Smooth muscle cell (in vitro differentiated cells): ENCODE data around the gene ENO4. TPM values are rescaled to one million over a fixed set of nuclear protein-coding genes. Genes with fewer than 3 reads are reported as not detected.

ENCODE experiments used
- DNase-seq: peaks from one replicate; lab custom pipeline; 2025; ENCODE audit not compliant: unreplicated experiment; lab: John Stamatoyannopoulos, UW
- H2AFZ ChIP-seq: fragments of 200-600 bp; sonication (generic); 2 replicates; pipeline ENCODE4 v1.6.0; 2016; ENCODE audit warnings: antibody characterized with exemption, low read depth, mild to moderate bottlenecking
- H3F3A ChIP-seq: fragments of 200-600 bp; sonication (generic); 2 replicates; pipeline ENCODE4 v1.6.0; 2017; ENCODE audit warnings: antibody characterized with exemption, low read depth
- H3K27ac ChIP-seq: fragments of 200-600 bp; sonication (generic); 2 replicates; pipeline ENCODE4 v1.5.1; 2016; ENCODE audit warnings: low read depth, mild to moderate bottlenecking
- H3K27me3 ChIP-seq: fragments of 200-600 bp; sonication (generic); 2 replicates; pipeline ENCODE4 v1.6.1; 2016; ENCODE audit warnings: low read depth, mild to moderate bottlenecking
- H3K36me3 ChIP-seq: fragments of 200-600 bp; sonication (generic); 2 replicates; pipeline ENCODE4 v1.5.1; 2016; ENCODE audit warnings: low read depth
- H3K4me1 ChIP-seq: fragments of 200-600 bp; sonication (generic); 2 replicates; pipeline ENCODE4 v1.5.1; 2016; ENCODE audit warnings: low read depth
- H3K4me2 ChIP-seq: fragments of 200-600 bp; sonication (generic); 2 replicates; pipeline ENCODE4 v1.6.0; 2016; ENCODE audit warnings: mild to moderate bottlenecking
- H3K4me3 ChIP-seq: fragments of 200-600 bp; sonication (generic); 2 replicates; pipeline ENCODE4 v1.5.1; 2016; ENCODE audit warnings: mild to moderate bottlenecking
- H3K79me2 ChIP-seq: fragments of 200-600 bp; sonication (generic); 2 replicates; pipeline ENCODE4 v1.6.0; 2016; ENCODE audit warnings: low read depth, mild to moderate bottlenecking
- H3K9ac ChIP-seq: fragments of 200-600 bp; sonication (generic); 2 replicates; pipeline ENCODE4 v1.6.0; 2016; ENCODE audit warnings: low read depth
- H3K9me3 ChIP-seq: fragments of 200-600 bp; sonication (generic); replicated peaks from 2 replicates; pipeline ENCODE4 v1.5.1; 2016; ENCODE audit warnings: low read depth
- H4K20me1 ChIP-seq: fragments of 200-600 bp; sonication (generic); 2 replicates; pipeline ENCODE4 v1.6.0; 2016; ENCODE audit warnings: low read depth
- WGBS: methylation state at CpG from one replicate; pipeline ENCODE4 v1.1.7; 2016; ENCODE audit warnings: low lambda C conversion rate; 5-methylcytosine and 5-hydroxymethylcytosine counted together
- polyA plus RNA-seq: library from polyadenylated mRNA; unstranded; fragments of >200 nt; fragmentation: Nextera tagmentation; extraction: Ambion mirVana; gene quantifications from 2 replicates; pipeline ENCODE4 v1.2.1, GENCODE V29; 2016
- total RNA-seq: library from RNA; depleted of rRNA; stranded (reverse); fragments of >200 nt; gene quantifications from 2 replicates; pipeline ENCODE4 v1.2.3, GENCODE V29; 2014
- TF ChIP-seq, protein P1 (sequence below): fragments of 200-600 bp; sonication (generic); IDR thresholded peaks from 2 replicates; pipeline ENCODE4 v1.5.1; 2017; ENCODE audit warnings: borderline replicate concordance, mild to moderate bottlenecking, antibody characterized with exemption; ENCODE audit not compliant: insufficient read depth, poor library complexity, severe bottlenecking

Gene ENO4
- total and polyA plus RNA-seq, 2 experiments from 2014 or later, result 0.54 to 1.3 TPM

DNA sequence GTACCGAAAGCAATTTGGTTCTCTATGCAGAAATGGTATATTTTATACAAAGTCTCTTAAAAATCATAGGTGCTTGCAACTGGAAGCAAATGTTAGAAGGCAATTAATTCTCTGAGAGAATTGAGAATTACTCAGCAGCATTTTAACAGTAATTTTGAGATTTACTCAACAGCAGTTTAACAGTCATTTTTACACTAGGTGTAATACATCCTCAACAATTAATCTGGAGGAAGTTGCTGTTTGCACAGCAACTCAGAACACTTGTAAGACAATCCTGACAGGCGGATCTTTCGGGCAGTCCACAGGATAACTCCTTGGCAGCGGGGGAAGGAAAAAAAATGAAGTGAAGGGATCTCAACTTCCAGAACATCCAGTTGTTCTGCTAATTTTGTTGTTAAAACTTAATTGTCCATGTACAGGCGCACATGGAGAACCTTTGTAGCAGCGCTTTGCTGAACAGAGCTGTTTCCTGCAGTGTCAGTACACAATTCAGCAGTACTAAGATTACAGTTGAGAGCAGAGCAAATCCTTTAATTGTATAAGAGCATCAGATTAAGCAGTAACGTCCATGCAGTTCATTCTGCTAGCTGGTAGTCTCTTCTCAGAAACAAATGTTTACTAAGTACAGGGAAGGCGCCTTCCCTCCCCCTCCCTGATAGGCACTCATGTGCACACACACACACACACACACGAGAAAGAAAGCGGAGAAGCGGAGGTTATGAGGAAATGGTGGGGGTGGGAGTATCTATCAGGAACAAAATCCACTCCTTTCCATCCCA is 43.8 kb downstream of the ENO4 start:
- H3K27ac ChIP-seq, result no peak overlapping the region
- no peak overlapping the region for H3K4me3 ChIP-seq
- no peak overlapping the region for H2AFZ ChIP-seq
- WGBS, result 62% methylated on average over 11 of the region's 11 CpGs
- H3K4me2 ChIP-seq, result no peak overlapping the region
- H3K27me3 ChIP-seq, result no peaks in the 10 kb centered on the region
- H4K20me1 ChIP-seq, result no peaks in the 10 kb centered on the region
- H3K9me3 ChIP-seq, result no peaks in the 10 kb centered on the region
- H3K36me3 ChIP-seq, result no peaks in the 10 kb centered on the region
- DNase-seq, result no peak
- H3K9ac ChIP-seq, result no peak overlapping the region
- no peaks in the 10 kb centered on the region for H3K79me2 ChIP-seq
- no peaks in the 10 kb centered on the region for H3F3A ChIP-seq
- TF ChIP-seq, protein P1, sequence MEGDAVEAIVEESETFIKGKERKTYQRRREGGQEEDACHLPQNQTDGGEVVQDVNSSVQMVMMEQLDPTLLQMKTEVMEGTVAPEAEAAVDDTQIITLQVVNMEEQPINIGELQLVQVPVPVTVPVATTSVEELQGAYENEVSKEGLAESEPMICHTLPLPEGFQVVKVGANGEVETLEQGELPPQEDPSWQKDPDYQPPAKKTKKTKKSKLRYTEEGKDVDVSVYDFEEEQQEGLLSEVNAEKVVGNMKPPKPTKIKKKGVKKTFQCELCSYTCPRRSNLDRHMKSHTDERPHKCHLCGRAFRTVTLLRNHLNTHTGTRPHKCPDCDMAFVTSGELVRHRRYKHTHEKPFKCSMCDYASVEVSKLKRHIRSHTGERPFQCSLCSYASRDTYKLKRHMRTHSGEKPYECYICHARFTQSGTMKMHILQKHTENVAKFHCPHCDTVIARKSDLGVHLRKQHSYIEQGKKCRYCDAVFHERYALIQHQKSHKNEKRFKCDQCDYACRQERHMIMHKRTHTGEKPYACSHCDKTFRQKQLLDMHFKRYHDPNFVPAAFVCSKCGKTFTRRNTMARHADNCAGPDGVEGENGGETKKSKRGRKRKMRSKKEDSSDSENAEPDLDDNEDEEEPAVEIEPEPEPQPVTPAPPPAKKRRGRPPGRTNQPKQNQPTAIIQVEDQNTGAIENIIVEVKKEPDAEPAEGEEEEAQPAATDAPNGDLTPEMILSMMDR, result no peak
- peaks cover 20% of the 10 kb centered on the region for H3K4me1 ChIP-seq

GRCh38 chr10:116893686-116894037 is 44.4 kb downstream of the ENO4 start:
- H3K9me3 ChIP-seq, result no peaks in the 10 kb centered on the region
- H3K4me2 ChIP-seq, result no peak overlapping the region
- H3K4me3 ChIP-seq, result no peak overlapping the region
- H3F3A ChIP-seq, result no peaks in the 10 kb centered on the region
- H3K4me1 ChIP-seq, result peaks cover 20% of the 10 kb centered on the region
- H3K27me3 ChIP-seq, result no peaks in the 10 kb centered on the region
- H3K79me2 ChIP-seq, result no peaks in the 10 kb centered on the region
- no peak overlapping the region for H3K27ac ChIP-seq
- H3K9ac ChIP-seq, result no peak overlapping the region
- TF ChIP-seq, protein P1, result no peak
- H2AFZ ChIP-seq, result no peak overlapping the region
- no peak for DNase-seq
- H3K36me3 ChIP-seq, result no peaks in the 10 kb centered on the region
- no peaks in the 10 kb centered on the region for H4K20me1 ChIP-seq

DNA sequence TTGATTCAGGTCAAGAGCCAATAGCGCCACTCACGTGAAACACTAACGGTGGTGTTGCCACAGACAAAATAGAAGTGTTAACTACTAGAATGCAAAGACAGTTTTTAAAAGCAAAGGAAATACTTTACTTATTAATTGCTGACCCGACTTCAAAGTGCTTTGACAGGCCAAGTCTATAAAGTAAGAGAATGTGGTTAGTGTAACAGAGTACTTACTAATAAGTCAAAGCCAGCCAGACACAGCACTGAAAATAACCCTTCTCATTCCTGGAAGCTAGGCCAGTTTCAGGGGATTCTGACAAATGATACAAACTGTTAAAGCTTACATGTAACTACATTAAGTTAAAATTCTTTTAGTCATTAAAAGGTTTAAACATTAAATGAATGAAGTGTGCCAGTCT is 50.3 kb downstream of the ENO4 start:
- H3K4me1 ChIP-seq, result peaks cover 9% of the 10 kb centered on the region
- TF ChIP-seq, protein P1, result no peak
- WGBS, result 55% methylated on average over 4 of the region's 4 CpGs
- H3K9me3 ChIP-seq, result no peaks in the 10 kb centered on the region
- no peaks in the 10 kb centered on the region for H3F3A ChIP-seq
- DNase-seq, result no peak
- H3K27ac ChIP-seq, result no peak overlapping the region
- no peak overlapping the region for H3K4me3 ChIP-seq
- H4K20me1 ChIP-seq, result no peaks in the 10 kb centered on the region
- no peak overlapping the region for H2AFZ ChIP-seq
- H3K4me2 ChIP-seq, result no peak overlapping the region
- no peaks in the 10 kb centered on the region for H3K79me2 ChIP-seq
- H3K27me3 ChIP-seq, result no peaks in the 10 kb centered on the region
- no peaks in the 10 kb centered on the region for H3K36me3 ChIP-seq
- no peak overlapping the region for H3K9ac ChIP-seq

- Histone ChIP-seq H3K4me1 (no peaks in the 10 kb centered on the region), H3K79me2 (no peaks in the 10 kb centered on the region), H3K9ac (no peak overlapping the region), H3F3A (no peaks in the 10 kb centered on the region), H3K36me3 (no peaks in the 10 kb centered on the region), H2AFZ (no peak overlapping the region), H3K4me2 (no peak overlapping the region), H3K9me3 (no peaks in the 10 kb centered on the region), H4K20me1 (no peaks in the 10 kb centered on the region), H3K27me3 (no peaks in the 10 kb centered on the region), H3K27ac (no peak overlapping the region), H3K4me3 (no peak overlapping the region)
- WGBS, result 93% methylated on average over 3 of the region's 3 CpGs
- DNase-seq, result no peak
- TF ChIP-seq, protein P1, result no peak
These were observed 56.5 kb downstream of the ENO4 start for GRCh38 chr10:116905845-116906210.
